ENCODE measurements around the gene HS6ST3. TPM values are rescaled to one million over a fixed set of nuclear protein-coding genes. Genes with fewer than 3 reads are reported as not detected.

Gene HS6ST3
- total and polyA plus RNA-seq, 2 donors (not counting 3 experiments of a cell fraction or from before 2014, with no cell fraction given) = 0.03 to 0.15 TPM

GRCh38 chr13:96771486-96772367 lies 681.8 kb downstream of the HS6ST3 start:
- Histone ChIP-seq H3K4me1 (ENCODE audit: control insufficient read depth, extremely low read depth, insufficient read depth, low read length) (no peaks in the 10 kb centered on the region), H3K27me3 (ENCODE audit: control insufficient read depth in 2 of 2, insufficient read depth in 2 of 2, low read length in 2 of 2) (no peaks in the 10 kb centered on the region), H3K79me2 (ENCODE audit: control insufficient read depth, insufficient read depth, low read length) (no peaks in the 10 kb centered on the region), H3K36me3 (ENCODE audit: control insufficient read depth in 2 of 2, extremely low read depth in 1 of 2, insufficient read depth in 2 of 2, low read length in 2 of 2) (no peaks in the 10 kb centered on the region), H3K4me2 (ENCODE audit: insufficient read depth, low read length) (no peak overlapping the region), H3K9me3 (replicated peaks; ENCODE audit: control insufficient read depth, insufficient read depth, low read length) (no peaks in the 10 kb centered on the region), H2AFZ (ENCODE audit: low read depth, low read length) (no peak overlapping the region), H3K9me1 (replicated peaks; ENCODE audit: control insufficient read depth, extremely low read depth, insufficient read depth, low read length) (no peaks in the 10 kb centered on the region), H3K4me3 (replicated peaks in 1 of 3; ENCODE audit: insufficient read depth in 1 of 3, low read depth in 1 of 3, low read length in 3 of 3) (no peak overlapping the region), H3K9ac (replicated peaks; ENCODE audit: extremely low read depth, insufficient read depth, low read length) (no peak overlapping the region), H3K27ac (ENCODE audit: insufficient read depth, low read depth, low read length) (no peak overlapping the region), H4K20me1 (replicated peaks; ENCODE audit: control insufficient read depth, extremely low read depth, insufficient read depth, low read length) (no peaks in the 10 kb centered on the region)
- TF ChIP-seq POLR2A (IDR thresholded peaks at IDR 0.05; ENCODE audit: low read depth, low read length) (no peak), EZH2 (IDR thresholded peaks at IDR 0.05; ENCODE audit: borderline replicate concordance, low read depth, low read length, severe bottlenecking) (no peak), MAX (IDR thresholded peaks at IDR 0.05; ENCODE audit: insufficient read depth, insufficient read length) (no peak), FOS (IDR thresholded peaks at IDR 0.05; ENCODE audit: borderline replicate concordance, insufficient read depth, low read length) (no peak), POLR2AphosphoS5 (IDR thresholded peaks at IDR 0.05; ENCODE audit: insufficient read depth, low read depth, low read length) (no peak), MYC (IDR thresholded peaks at IDR 0.05; ENCODE audit: low read depth, low read length) (no peak), JUN (IDR thresholded peaks at IDR 0.05; ENCODE audit: borderline replicate concordance, insufficient read depth, insufficient read length, low read depth) (no peak), GATA2 (IDR thresholded peaks at IDR 0.05; ENCODE audit: insufficient read depth, insufficient read length, low read depth, low read length) (no peak), CTCF (IDR thresholded peaks at IDR 0.05; ENCODE audit: extremely low read depth in 1 of 2, insufficient read depth in 1 of 2, low read depth in 1 of 2, low read length in 2 of 2) (no peak)
- DNase-seq (ENCODE audit: low read depth, low spot score) (no peak), FAIRE-seq (no peak)
- intact Hi-C loops (cut with micrococcal nuclease) = no loop called here
- ChIA-PET CTCF (no interaction called here), POLR2A (no interaction called here)
- dilution Hi-C loops (cut with MboI; ENCODE audit: extremely low pct_ligation_motif_present, low sequenced_read_pairs) = no loop called here
- no TSS peak for BruUV-seq (replicated peaks)

All from endothelial cell of umbilical vein (primary cell).